WTC11 (cell line): ENCODE results near the gene FAM124A. TPM values are rescaled to one million over a fixed set of nuclear protein-coding genes. Genes with fewer than 3 reads are reported as not detected.

ENCODE experiments used
- ATAC-seq: fragments of 200-7000 bp; cut with Tn5 transposase; 2 replicates; pipeline ENCODE4 v1.10.0; 2021; ENCODE audit warnings: mild to moderate bottlenecking, moderate library complexity
- CTCF ChIA-PET: fragments of 300-600 bp; sonication (Branson Sonifier 250); formaldehyde crosslinking; loops from one replicate; lab custom pipeline; 2021; ENCODE audit warnings: antibody characterized with exemption; lab: Charles Lee
- POLR2A ChIA-PET: fragments of 350-600 bp; sonication (Branson Sonifier 250); formaldehyde crosslinking; loops from one replicate; lab custom pipeline; 2021; ENCODE audit warnings: antibody characterized with exemption; lab: Charles Lee
- DNase-seq: peaks from one replicate; pipeline ENCODE4 v3.0.0; 2021; ENCODE audit warnings: low spot score
- H3K27ac Mint-ChIP-seq: 2 replicates; pipeline ENCODE4 v1.8.0; 2021; ENCODE audit warnings: mixed read lengths
- H3K27me3 Mint-ChIP-seq: 2 replicates; pipeline ENCODE4 v1.8.0; 2021; ENCODE audit warnings: low read depth, mild to moderate bottlenecking, moderate library complexity, mixed read lengths
- H3K36me3 Mint-ChIP-seq: 2 replicates; pipeline ENCODE4 v1.8.0; 2021; ENCODE audit warnings: mixed read lengths
- H3K4me1 Mint-ChIP-seq: 2 replicates; pipeline ENCODE4 v1.8.0; 2022; ENCODE audit warnings: mixed read lengths
- H3K4me3 Mint-ChIP-seq: 2 replicates; pipeline ENCODE4 v1.8.0; 2021; ENCODE audit warnings: mild to moderate bottlenecking, moderate library complexity, mixed read lengths
- H3K9me3 Mint-ChIP-seq: 2 replicates; pipeline ENCODE4 v1.8.0; 2021; ENCODE audit warnings: mixed read lengths
- AR ChIP-seq: fragments of 250-450 bp; sonication (Bioruptor Pico); IDR thresholded peaks from 2 replicates; pipeline ENCODE4 v1.9.0; 2021; ENCODE audit warnings: mild to moderate bottlenecking
- CREB1 ChIP-seq: sonication (generic); formaldehyde crosslinking; IDR thresholded peaks from 2 replicates; pipeline ENCODE4 v1.8.0; 2023; ENCODE audit warnings: mild to moderate bottlenecking, missing genetic modification reagents
- ESRRA ChIP-seq: sonication (generic); formaldehyde crosslinking; IDR thresholded peaks from 2 replicates; pipeline ENCODE4 v1.8.1; 2022; ENCODE audit warnings: mild to moderate bottlenecking, missing genetic modification reagents, borderline replicate concordance
- FOXK1 ChIP-seq: sonication (generic); formaldehyde crosslinking; IDR thresholded peaks from 2 replicates; pipeline ENCODE4 v1.8.0; 2022; ENCODE audit warnings: mild to moderate bottlenecking, moderate library complexity, missing genetic modification reagents
- IRF2 ChIP-seq: sonication (generic); formaldehyde crosslinking; IDR thresholded peaks from 2 replicates; pipeline ENCODE4 v1.8.0; 2022; ENCODE audit warnings: low read depth, missing genetic modification reagents, borderline replicate concordance
- KAT7 ChIP-seq: sonication (generic); formaldehyde crosslinking; IDR thresholded peaks from 2 replicates; pipeline ENCODE4 v1.8.1; 2023; ENCODE audit warnings: missing genetic modification reagents, mild to moderate bottlenecking, borderline replicate concordance
- MXD4 ChIP-seq: fragments of 250-450 bp; sonication (Bioruptor Pico); IDR thresholded peaks from 2 replicates; pipeline ENCODE4 v1.8.0; 2021; ENCODE audit warnings: mild to moderate bottlenecking, moderate library complexity, borderline replicate concordance
- MYBL2 ChIP-seq: sonication (generic); formaldehyde crosslinking; IDR thresholded peaks from 2 replicates; pipeline ENCODE4 v1.8.1; 2023; ENCODE audit warnings: mild to moderate bottlenecking, moderate library complexity, missing genetic modification reagents
- NR2C2 ChIP-seq: sonication (generic); formaldehyde crosslinking; IDR thresholded peaks from 2 replicates; pipeline ENCODE4 v1.8.0; 2022; ENCODE audit warnings: mild to moderate bottlenecking, missing genetic modification reagents
- OVOL2 ChIP-seq: fragments of 250-450 bp; sonication (Bioruptor Pico); IDR thresholded peaks from 2 replicates; pipeline ENCODE4 v1.9.0; 2021; ENCODE audit warnings: mild to moderate bottlenecking, borderline replicate concordance
- SMAD4 ChIP-seq: sonication (generic); formaldehyde crosslinking; IDR thresholded peaks from 2 replicates; pipeline ENCODE4 v1.8.0; 2022; ENCODE audit warnings: mild to moderate bottlenecking, missing genetic modification reagents
- ZBTB43 ChIP-seq: sonication (generic); formaldehyde crosslinking; IDR thresholded peaks from 2 replicates; pipeline ENCODE4 v1.8.1; 2023; ENCODE audit warnings: mild to moderate bottlenecking, missing genetic modification reagents
- ZMAT4 ChIP-seq: fragments of 250-450 bp; sonication (Bioruptor Pico); IDR thresholded peaks from 2 replicates; pipeline ENCODE4 v1.9.0; 2021; ENCODE audit warnings: mild to moderate bottlenecking
- ZNF121 ChIP-seq: sonication (generic); formaldehyde crosslinking; IDR thresholded peaks from 2 replicates; pipeline ENCODE4 v1.8.0; 2023; ENCODE audit warnings: missing genetic modification reagents
- ZNF263 ChIP-seq: sonication (generic); formaldehyde crosslinking; IDR thresholded peaks from 2 replicates; pipeline ENCODE4 v1.8.1; 2022; ENCODE audit warnings: low read depth, mild to moderate bottlenecking, moderate library complexity, missing genetic modification reagents
- ZNF396 ChIP-seq: fragments of 250-450 bp; sonication (Bioruptor Pico); IDR thresholded peaks from 2 replicates; pipeline ENCODE4 v1.8.0; 2021; ENCODE audit warnings: mild to moderate bottlenecking, moderate library complexity, borderline replicate concordance
- ZNF532 ChIP-seq: fragments of 250-450 bp; sonication (Bioruptor Pico); IDR thresholded peaks from 2 replicates; pipeline ENCODE4 v1.9.0; 2021; ENCODE audit warnings: mild to moderate bottlenecking, borderline replicate concordance
- ZNF671 ChIP-seq: fragments of 250-450 bp; sonication (Bioruptor Pico); IDR thresholded peaks from 2 replicates; pipeline ENCODE4 v1.8.0; 2021; ENCODE audit warnings: mild to moderate bottlenecking
- total RNA-seq: library from RNA; stranded (reverse); gene quantifications from 3 replicates; pipeline ENCODE4 v1.2.3, GENCODE V29; 2021
- TF ChIP-seq, protein P1 (sequence below): fragments of 200-600 bp; IDR thresholded peaks from 2 replicates; pipeline ENCODE4 v1.8.0; 2022; ENCODE audit warnings: antibody characterized with exemption
- TF ChIP-seq, protein P2 (sequence below): fragments of 250-450 bp; sonication (Bioruptor Pico); IDR thresholded peaks from 2 replicates; pipeline ENCODE4 v1.8.0; 2021; ENCODE audit warnings: mild to moderate bottlenecking

Gene FAM124A
- total RNA-seq, 1 experiment from 2014 or later, result 45.8 TPM

DNA sequence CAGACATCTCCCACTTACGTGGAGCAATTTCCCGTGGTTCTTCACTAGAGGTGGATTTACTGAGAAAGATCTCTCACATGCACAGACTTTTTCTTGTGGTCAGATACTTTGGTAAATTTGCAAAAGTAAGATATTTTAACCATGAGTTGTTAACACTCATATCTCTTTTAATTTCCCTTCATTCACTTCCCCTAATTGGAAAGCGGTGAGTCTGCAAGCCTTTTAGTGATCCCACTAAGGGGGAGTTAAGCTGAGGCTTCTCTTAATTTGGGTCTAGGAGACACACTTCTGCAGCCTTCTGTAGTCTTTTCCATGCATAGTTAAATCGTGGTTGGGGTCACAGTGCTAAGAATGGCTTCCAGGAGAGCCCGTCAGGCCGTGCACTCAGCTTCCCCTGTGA, 86.6 kb downstream of the FAM124A start:
- ChIA-PET CTCF (interaction anchor here (1.1 kb wide), 1 partner anchor 23 kb away, joined by 5 read pairs; no protein-coding TSS in a partner anchor), POLR2A (no interaction called here)
- Mint-ChIP-seq H3K4me3 (no peak overlapping the region), H3K36me3 (peaks cover 2% of the 10 kb centered on the region; the same call in 1 of the 2 replicates), H3K27me3 (peaks cover 4% of the 10 kb centered on the region), H3K27ac (no peak overlapping the region; the same call in 1 of the 2 replicates), H3K4me1 (peaks cover 60% of the 10 kb centered on the region), H3K9me3 (peaks cover 3% of the 10 kb centered on the region; the same call in 1 of the 2 replicates)
- TF ChIP-seq IRF2 (CRISPR knock-in tag) (no peak), KAT7 (CRISPR knock-in tag) (no peak), CREB1 (CRISPR knock-in tag) (no peak), ZNF671 (CRISPR knock-in tag) (no peak), NR2C2 (CRISPR knock-in tag) (no peak), ZNF396 (CRISPR knock-in tag) (no peak), ZBTB43 (CRISPR knock-in tag) (no peak), ZNF532 (CRISPR knock-in tag) (no peak), MYBL2 (CRISPR knock-in tag) (no peak), ZNF263 (CRISPR knock-in tag) (no peak), ZNF121 (CRISPR knock-in tag) (no peak), MXD4 (CRISPR knock-in tag) (no peak), AR (CRISPR knock-in tag) (no peak), FOXK1 (CRISPR knock-in tag) (no peak)
- no peak for ATAC-seq
- DNase-seq, result no peak

DNA sequence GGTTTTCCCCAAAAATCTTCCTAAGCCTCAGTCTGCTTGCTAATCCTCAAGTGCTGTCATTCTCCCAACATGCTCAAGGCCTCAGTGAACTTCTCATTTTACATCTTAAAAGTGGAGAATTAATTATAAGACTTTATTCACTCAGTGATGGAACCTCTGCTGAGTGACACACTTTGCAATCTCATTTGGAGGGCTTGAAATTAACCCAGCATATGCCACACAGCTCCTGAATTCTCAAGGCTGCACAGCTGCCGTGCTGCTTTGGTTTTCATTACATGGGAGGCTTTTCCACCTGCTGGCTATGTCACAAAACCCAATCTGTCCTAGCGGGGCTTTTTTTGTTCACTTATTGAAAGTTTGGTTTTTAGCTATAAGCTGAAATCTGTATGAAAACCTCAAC, 89.0 kb downstream of the FAM124A start:
- Mint-ChIP-seq H3K4me1 (peaks cover 44% of the 10 kb centered on the region), H3K27me3 (peaks cover 9% of the 10 kb centered on the region), H3K36me3 (peaks cover 2% of the 10 kb centered on the region; the same call in 1 of the 2 replicates), H3K27ac (no peak overlapping the region), H3K9me3 (peaks cover 3% of the 10 kb centered on the region; the same call in 1 of the 2 replicates), H3K4me3 (no peak overlapping the region)
- ATAC-seq (no peak), DNase-seq (no peak)
- ChIA-PET POLR2A (no interaction called here), CTCF (interaction anchor here (1.3 to 5.8 kb wide), 3 partner anchors 9 to 163 kb away, joined by 3 to 40 read pairs (median 4); no protein-coding TSS in a partner anchor)
- TF ChIP-seq ESRRA (no peak), OVOL2 (no peak), ZMAT4 (CRISPR knock-in tag) (no peak), SMAD4 (CRISPR knock-in tag) (no peak), IRF2 (CRISPR knock-in tag) (no peak)
- TF ChIP-seq, protein P1, sequence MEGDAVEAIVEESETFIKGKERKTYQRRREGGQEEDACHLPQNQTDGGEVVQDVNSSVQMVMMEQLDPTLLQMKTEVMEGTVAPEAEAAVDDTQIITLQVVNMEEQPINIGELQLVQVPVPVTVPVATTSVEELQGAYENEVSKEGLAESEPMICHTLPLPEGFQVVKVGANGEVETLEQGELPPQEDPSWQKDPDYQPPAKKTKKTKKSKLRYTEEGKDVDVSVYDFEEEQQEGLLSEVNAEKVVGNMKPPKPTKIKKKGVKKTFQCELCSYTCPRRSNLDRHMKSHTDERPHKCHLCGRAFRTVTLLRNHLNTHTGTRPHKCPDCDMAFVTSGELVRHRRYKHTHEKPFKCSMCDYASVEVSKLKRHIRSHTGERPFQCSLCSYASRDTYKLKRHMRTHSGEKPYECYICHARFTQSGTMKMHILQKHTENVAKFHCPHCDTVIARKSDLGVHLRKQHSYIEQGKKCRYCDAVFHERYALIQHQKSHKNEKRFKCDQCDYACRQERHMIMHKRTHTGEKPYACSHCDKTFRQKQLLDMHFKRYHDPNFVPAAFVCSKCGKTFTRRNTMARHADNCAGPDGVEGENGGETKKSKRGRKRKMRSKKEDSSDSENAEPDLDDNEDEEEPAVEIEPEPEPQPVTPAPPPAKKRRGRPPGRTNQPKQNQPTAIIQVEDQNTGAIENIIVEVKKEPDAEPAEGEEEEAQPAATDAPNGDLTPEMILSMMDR, result no peak
- TF ChIP-seq, protein P2, sequence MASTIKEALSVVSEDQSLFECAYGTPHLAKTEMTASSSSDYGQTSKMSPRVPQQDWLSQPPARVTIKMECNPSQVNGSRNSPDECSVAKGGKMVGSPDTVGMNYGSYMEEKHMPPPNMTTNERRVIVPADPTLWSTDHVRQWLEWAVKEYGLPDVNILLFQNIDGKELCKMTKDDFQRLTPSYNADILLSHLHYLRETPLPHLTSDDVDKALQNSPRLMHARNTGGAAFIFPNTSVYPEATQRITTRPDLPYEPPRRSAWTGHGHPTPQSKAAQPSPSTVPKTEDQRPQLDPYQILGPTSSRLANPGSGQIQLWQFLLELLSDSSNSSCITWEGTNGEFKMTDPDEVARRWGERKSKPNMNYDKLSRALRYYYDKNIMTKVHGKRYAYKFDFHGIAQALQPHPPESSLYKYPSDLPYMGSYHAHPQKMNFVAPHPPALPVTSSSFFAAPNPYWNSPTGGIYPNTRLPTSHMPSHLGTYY (CRISPR knock-in tag), result no peak
